ENCODE results near the gene SEMA3F.

- no peak for TF ChIP-seq CTCF (IDR thresholded peaks at IDR 0.05)
- TF ChIP-seq POLR2A (IDR thresholded peaks at IDR 0.05; ENCODE audit: low read length): no peak
- no peak for TF ChIP-seq JUN (IDR thresholded peaks at IDR 0.05)
- TF ChIP-seq POLR2AphosphoS2 (conservative IDR thresholded peaks at IDR 0.05; ENCODE audit: low read length): no peak
- no peak for TF ChIP-seq EP300 (IDR thresholded peaks at IDR 0.05)
- TF ChIP-seq RARB (CRISPR knock-in tag; IDR thresholded peaks at IDR 0.05): no peak
- TF ChIP-seq CHD2 (IDR thresholded peaks at IDR 0.05; ENCODE audit: low read length, partially characterized antibody): no peak
- TF ChIP-seq RAD21 (conservative IDR thresholded peaks at IDR 0.05 in 1 of 2, IDR thresholded peaks at IDR 0.05 in 1 of 2): no peak
- no peak for TF ChIP-seq ESRRA (IDR thresholded peaks at IDR 0.05; ENCODE audit: borderline replicate concordance, low read length)
- TF ChIP-seq REST (IDR thresholded peaks at IDR 0.05): no peak
- no peak for TF ChIP-seq CBX8 (IDR thresholded peaks at IDR 0.05)
- no peak for TF ChIP-seq MAX (IDR thresholded peaks at IDR 0.05)
- TF ChIP-seq HOXA7 (CRISPR knock-in tag; IDR thresholded peaks at IDR 0.05): no peak
Observed at GRCh38 chr3:50210176-50210509, 55.0 kb downstream of the SEMA3F start.

Measured in A549 (cell line).